GM23338 (cell line): ENCODE measurements around the gene GFPT2.

ENCODE experiments used
- CREB1 ChIP-seq: fragments of 250-450 bp; sonication (Bioruptor Pico); IDR thresholded peaks from 2 replicates; pipeline ENCODE4 v1.5.0; 2020; ENCODE audit warnings: low read depth, mild to moderate bottlenecking, moderate library complexity
- EZH2 ChIP-seq: fragments of 200-600 bp; sonication (generic); IDR thresholded peaks from one replicate; pipeline ENCODE4 v1.8.0; 2017; ENCODE audit warnings: antibody characterized with exemption, mild to moderate bottlenecking, low read depth; ENCODE audit not compliant: unreplicated experiment
- EZH2phosphoT487 ChIP-seq: fragments of 200-600 bp; sonication (generic); IDR thresholded peaks from one replicate; pipeline ENCODE4 v1.8.1; 2018; ENCODE audit warnings: antibody characterized with exemption; ENCODE audit not compliant: unreplicated experiment
- NANOG ChIP-seq: IDR thresholded peaks from 2 replicates; pipeline ENCODE4 v1.6.1; 2016; ENCODE audit warnings: antibody characterized with exemption, borderline replicate concordance
- POLR2AphosphoS5 ChIP-seq: IDR thresholded peaks from 2 replicates; pipeline ENCODE4 v1.6.1; 2016; ENCODE audit warnings: antibody characterized with exemption, low read depth
- STAT1 ChIP-seq: IDR thresholded peaks from one replicate; pipeline ENCODE4 v1.6.1; 2016; ENCODE audit warnings: antibody characterized with exemption; ENCODE audit not compliant: unreplicated experiment
- ZNF331 ChIP-seq: fragments of 250-450 bp; sonication (Bioruptor Pico); IDR thresholded peaks from 2 replicates; pipeline ENCODE4 v1.5.0; 2020; ENCODE audit warnings: low read depth, mild to moderate bottlenecking, moderate library complexity
- TF ChIP-seq, protein P1 (sequence below), 2 experiments: fragments of 200-600 bp in 1 of 2; sonication (generic) in 1 of 2; conservative IDR thresholded peaks; 2 replicates each; pipeline versions ENCODE4 v1.5.1 to v1.6.1; 2016 to 2017; ENCODE audit warnings: antibody characterized with exemption in 2 of 2, low read depth in 2 of 2, mild to moderate bottlenecking in 2 of 2, moderate library complexity in 1 of 2

DNA sequence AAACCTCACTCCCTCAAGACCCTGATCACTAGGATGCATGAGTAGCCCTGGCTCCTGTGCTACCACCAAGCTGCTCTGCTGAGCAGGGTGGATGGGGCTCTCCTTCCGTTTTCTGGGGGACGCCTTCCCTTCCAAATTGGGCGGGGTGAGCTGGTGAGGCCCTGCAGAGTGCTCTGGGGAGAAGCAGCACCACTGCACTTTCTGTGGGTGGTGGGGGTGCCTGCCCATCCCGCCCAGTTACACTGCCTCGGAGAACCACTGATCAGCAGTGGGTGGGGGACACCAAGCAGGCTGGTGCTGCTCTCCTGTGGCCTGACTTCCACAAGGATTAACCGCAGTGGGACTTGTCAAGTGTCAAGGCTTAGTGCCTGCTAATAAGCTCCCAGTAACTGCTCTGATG, 19.0 kb downstream of the GFPT2 start:
- TF ChIP-seq, protein P1, sequence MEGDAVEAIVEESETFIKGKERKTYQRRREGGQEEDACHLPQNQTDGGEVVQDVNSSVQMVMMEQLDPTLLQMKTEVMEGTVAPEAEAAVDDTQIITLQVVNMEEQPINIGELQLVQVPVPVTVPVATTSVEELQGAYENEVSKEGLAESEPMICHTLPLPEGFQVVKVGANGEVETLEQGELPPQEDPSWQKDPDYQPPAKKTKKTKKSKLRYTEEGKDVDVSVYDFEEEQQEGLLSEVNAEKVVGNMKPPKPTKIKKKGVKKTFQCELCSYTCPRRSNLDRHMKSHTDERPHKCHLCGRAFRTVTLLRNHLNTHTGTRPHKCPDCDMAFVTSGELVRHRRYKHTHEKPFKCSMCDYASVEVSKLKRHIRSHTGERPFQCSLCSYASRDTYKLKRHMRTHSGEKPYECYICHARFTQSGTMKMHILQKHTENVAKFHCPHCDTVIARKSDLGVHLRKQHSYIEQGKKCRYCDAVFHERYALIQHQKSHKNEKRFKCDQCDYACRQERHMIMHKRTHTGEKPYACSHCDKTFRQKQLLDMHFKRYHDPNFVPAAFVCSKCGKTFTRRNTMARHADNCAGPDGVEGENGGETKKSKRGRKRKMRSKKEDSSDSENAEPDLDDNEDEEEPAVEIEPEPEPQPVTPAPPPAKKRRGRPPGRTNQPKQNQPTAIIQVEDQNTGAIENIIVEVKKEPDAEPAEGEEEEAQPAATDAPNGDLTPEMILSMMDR (conservative IDR thresholded peaks at IDR 0.05; ENCODE audit: low read depth in 2 of 2), result no peak
- TF ChIP-seq EZH2phosphoT487 (no peak), STAT1 (no peak), POLR2AphosphoS5 (no peak), ZNF331 (CRISPR knock-in tag) (no peak), EZH2 (no peak), NANOG (no peak), CREB1 (CRISPR knock-in tag) (no peak)
